LNCaP clone FGC (cell line): Measurements from ENCODE around the gene COL25A1.

ENCODE experiments used
- DNase-seq: peaks from one replicate; pipeline ENCODE4 v3.0.0-alpha.2; 2011; ENCODE audit warnings: low read depth
- H3K4me3 ChIP-seq: 2 replicates; pipeline ENCODE4 v1.5.1; 2011; ENCODE audit warnings: mild to moderate bottlenecking, low read depth, low read length, control low read depth
- CTCF ChIP-seq: IDR thresholded peaks from 2 replicates; pipeline ENCODE4 v1.5.1; 2012; ENCODE audit warnings: mild to moderate bottlenecking; ENCODE audit not compliant: control insufficient read depth, insufficient read depth; ENCODE audit errors: extremely low read depth

The COL25A1 gene

GRCh38 chr4:108954880-108955279, 347.6 kb downstream of the COL25A1 start:
- no peak overlapping the region for H3K4me3 ChIP-seq

GRCh38 chr4:108953941-108954340, 348.5 kb downstream of the COL25A1 start:
- no peak overlapping the region for H3K4me3 ChIP-seq
- TF ChIP-seq CTCF: no peak
- DNase-seq: no peak

More at GRCh38 chr4:108954880-108955279, 347.6 kb downstream of the COL25A1 start:
- DNase-seq: no peak
- no peak for TF ChIP-seq CTCF

- DNase-seq: no peak
- TF ChIP-seq CTCF: no peak
- no peak overlapping the region for H3K4me3 ChIP-seq
Observed at GRCh38 chr4:108950158-108950915, 352.1 kb downstream of the COL25A1 start.

- TF ChIP-seq CTCF: no peak
- H3K4me3 ChIP-seq: no peak overlapping the region
- DNase-seq: no peak
Observed at GRCh38 chr4:108947526-108947925, 354.9 kb downstream of the COL25A1 start.

GRCh38 chr4:108946237-108946636, 356.2 kb downstream of the COL25A1 start:
- H3K4me3 ChIP-seq: no peak overlapping the region
- no peak for DNase-seq
- no peak for TF ChIP-seq CTCF

- no peak overlapping the region for H3K4me3 ChIP-seq
- no peak for TF ChIP-seq CTCF
- no peak for DNase-seq
Observed at GRCh38 chr4:108943976-108944591, 358.4 kb downstream of the COL25A1 start.
